ENCODE data around the gene CRACDL. TPM values are rescaled to one million over a fixed set of nuclear protein-coding genes. Genes with fewer than 3 reads are reported as not detected.

The CRACDL gene
- total and polyA plus RNA-seq, 2 of the 13 experiments (the other 11 are each of a cell fraction or from before 2014, with no cell fraction given) = 0.15 to 0.26 TPM

GRCh38 chr2:98911376-98912154, 24.5 kb downstream of the CRACDL start (continued):
- TF ChIP-seq AKNA (CRISPR knock-in tag; IDR thresholded peaks at IDR 0.05; ENCODE audit: borderline replicate concordance) (no peak), ZNF614 (CRISPR knock-in tag; IDR thresholded peaks at IDR 0.05; ENCODE audit: borderline replicate concordance) (0 out of 2 replicates have a peak, but pooled peaks have one; percentile 37), PRDM15 (CRISPR knock-in tag; IDR thresholded peaks at IDR 0.05) (no peak), E2F2 (CRISPR knock-in tag; IDR thresholded peaks at IDR 0.05; ENCODE audit: borderline replicate concordance) (no peak), AGO2 (optimal IDR thresholded peaks at IDR 0.05; ENCODE audit: low read depth, low read length) (no peak), ZNF747 (CRISPR knock-in tag; IDR thresholded peaks at IDR 0.05; ENCODE audit: borderline replicate concordance) (no peak), MBD4 (IDR thresholded peaks at IDR 0.05; ENCODE audit: borderline replicate concordance, low read length) (no peak), FOXO1 (CRISPR knock-in tag; IDR thresholded peaks at IDR 0.05) (no peak), TRAFD1 (CRISPR knock-in tag; IDR thresholded peaks at IDR 0.05; ENCODE audit: borderline replicate concordance) (no peak), TERF1 (CRISPR knock-in tag; IDR thresholded peaks at IDR 0.05) (no peak), KMT2B (CRISPR knock-in tag; IDR thresholded peaks at IDR 0.05) (no peak), HIVEP1 (CRISPR knock-in tag; IDR thresholded peaks at IDR 0.05) (peak; percentile 82), ZNF496 (CRISPR knock-in tag; IDR thresholded peaks at IDR 0.05; ENCODE audit: insufficient replicate concordance) (no peak), ZNF564 (CRISPR knock-in tag; IDR thresholded peaks at IDR 0.05) (no peak), HNRNPLL (IDR thresholded peaks at IDR 0.05; ENCODE audit: low read depth, low read length, poor library complexity, severe bottlenecking) (no peak)
